Measurements from ENCODE around the gene MPP3. TPM values are rescaled to one million over a fixed set of nuclear protein-coding genes. Genes with fewer than 3 reads are reported as not detected.

MPP3 gene
- total RNA-seq, 1 donor from 2014 or later = 4.1 TPM

DNA sequence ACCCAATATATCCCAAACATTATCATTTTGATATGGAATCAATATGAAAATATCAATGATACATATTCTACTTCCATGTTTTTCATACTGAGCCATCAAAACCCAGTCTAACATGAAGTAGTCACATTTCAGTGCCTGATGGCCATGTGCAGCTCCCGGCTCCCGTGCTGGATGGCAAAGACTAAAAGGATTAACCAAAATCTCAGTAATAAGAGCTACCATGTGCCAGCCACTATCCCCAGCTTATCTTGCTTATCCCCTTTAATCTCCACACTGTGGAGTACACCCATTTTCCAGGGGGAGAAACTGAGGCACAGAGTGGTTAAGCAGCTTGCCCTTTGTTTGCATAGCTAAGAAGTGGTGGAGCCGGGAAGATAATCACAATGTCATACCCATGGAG, 23.2 kb upstream of the MPP3 start:
- H3K36me3 ChIP-seq (ENCODE audit: control insufficient read depth, insufficient read depth, low read length) = no peaks in the 10 kb centered on the region
- TF ChIP-seq, protein P1, sequence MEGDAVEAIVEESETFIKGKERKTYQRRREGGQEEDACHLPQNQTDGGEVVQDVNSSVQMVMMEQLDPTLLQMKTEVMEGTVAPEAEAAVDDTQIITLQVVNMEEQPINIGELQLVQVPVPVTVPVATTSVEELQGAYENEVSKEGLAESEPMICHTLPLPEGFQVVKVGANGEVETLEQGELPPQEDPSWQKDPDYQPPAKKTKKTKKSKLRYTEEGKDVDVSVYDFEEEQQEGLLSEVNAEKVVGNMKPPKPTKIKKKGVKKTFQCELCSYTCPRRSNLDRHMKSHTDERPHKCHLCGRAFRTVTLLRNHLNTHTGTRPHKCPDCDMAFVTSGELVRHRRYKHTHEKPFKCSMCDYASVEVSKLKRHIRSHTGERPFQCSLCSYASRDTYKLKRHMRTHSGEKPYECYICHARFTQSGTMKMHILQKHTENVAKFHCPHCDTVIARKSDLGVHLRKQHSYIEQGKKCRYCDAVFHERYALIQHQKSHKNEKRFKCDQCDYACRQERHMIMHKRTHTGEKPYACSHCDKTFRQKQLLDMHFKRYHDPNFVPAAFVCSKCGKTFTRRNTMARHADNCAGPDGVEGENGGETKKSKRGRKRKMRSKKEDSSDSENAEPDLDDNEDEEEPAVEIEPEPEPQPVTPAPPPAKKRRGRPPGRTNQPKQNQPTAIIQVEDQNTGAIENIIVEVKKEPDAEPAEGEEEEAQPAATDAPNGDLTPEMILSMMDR (IDR thresholded peaks at IDR 0.05; ENCODE audit: insufficient read depth, low read length, poor library complexity, severe bottlenecking) = no peak
- no peak for DNase-seq (ENCODE audit: low read depth)
- H3K27me3 ChIP-seq (ENCODE audit: control insufficient read depth, insufficient read depth, low read length) = peaks cover 38% of the 10 kb centered on the region
- no peak overlapping the region for H3K4me3 ChIP-seq (ENCODE audit: low read depth, low read length)

DNA sequence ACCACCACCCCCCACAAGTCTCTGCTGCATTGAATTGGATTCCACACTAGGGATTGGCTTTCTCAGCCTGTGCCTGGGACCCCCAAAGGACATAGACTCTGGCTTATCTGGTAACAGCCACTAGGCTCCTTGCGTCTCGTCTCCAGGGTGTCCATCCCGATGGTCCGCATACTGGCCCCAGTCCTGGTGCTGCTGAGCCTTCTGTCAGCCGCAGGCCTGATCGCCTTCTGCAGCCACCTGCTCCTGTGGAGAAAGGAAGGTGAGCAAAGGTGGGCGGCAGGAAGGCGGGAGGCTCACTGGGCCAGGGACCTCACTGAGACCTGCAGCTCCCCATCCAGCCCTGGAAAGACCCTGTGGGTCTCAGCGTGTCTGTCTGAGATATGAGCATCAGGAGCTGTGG, 22.1 kb upstream of the MPP3 start:
- Histone ChIP-seq H3K27me3 (ENCODE audit: control insufficient read depth, insufficient read depth, low read length) (peaks cover 38% of the 10 kb centered on the region), H3K4me3 (ENCODE audit: low read depth, low read length) (no peak overlapping the region), H3K36me3 (ENCODE audit: control insufficient read depth, insufficient read depth, low read length) (no peaks in the 10 kb centered on the region)
- no peak for DNase-seq (ENCODE audit: low read depth)
- TF ChIP-seq, protein P1 (IDR thresholded peaks at IDR 0.05; ENCODE audit: insufficient read depth, low read length, poor library complexity, severe bottlenecking) = no peak

DNA sequence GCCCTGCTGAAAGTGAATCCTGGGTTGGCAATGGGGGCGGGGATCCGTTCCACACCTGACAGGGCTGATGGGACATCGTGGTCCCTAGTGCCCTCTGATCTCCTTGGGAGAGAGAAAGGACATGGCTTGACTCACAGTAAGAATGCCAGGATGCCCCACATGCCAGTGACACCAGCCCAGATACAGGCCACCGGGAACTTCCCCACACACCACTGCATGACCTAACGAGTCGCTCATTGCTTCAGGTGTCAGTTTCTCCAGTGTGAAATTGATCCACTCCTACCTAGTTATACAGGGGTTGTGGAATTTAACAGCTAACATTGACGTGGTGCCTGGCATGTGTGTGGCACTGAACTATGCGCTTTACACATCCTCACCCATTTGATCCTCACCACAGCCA, 21.6 kb upstream of the MPP3 start:
- TF ChIP-seq, protein P1 (IDR thresholded peaks at IDR 0.05; ENCODE audit: insufficient read depth, low read length, poor library complexity, severe bottlenecking) = no peak
- H3K4me3 ChIP-seq (ENCODE audit: low read depth, low read length) = no peak overlapping the region
- peaks cover 36% of the 10 kb centered on the region for H3K27me3 ChIP-seq (ENCODE audit: control insufficient read depth, insufficient read depth, low read length)
- H3K36me3 ChIP-seq (ENCODE audit: control insufficient read depth, insufficient read depth, low read length) = no peaks in the 10 kb centered on the region
- DNase-seq (ENCODE audit: low read depth) = no peak

DNA sequence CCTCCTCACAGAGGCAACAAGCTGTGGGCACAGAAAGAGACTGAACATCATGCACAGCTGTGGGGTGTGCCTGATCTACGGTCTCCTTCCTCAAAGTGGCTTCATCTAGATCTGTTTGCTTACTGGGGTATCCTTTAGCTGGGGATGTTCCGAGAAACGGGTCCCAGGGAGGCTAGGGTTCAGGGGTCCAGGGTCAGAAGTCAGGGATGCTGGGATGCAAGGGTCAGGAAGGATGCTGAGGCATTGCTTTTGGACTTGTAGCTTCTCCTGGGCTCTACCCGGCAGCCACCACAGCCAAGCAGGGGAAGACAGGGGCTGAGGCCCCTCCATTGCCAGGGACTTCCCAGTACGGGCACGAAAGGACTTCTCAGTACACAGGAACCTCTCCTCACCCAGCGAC, 20.6 kb upstream of the MPP3 start:
- TF ChIP-seq, protein P1 (IDR thresholded peaks at IDR 0.05; ENCODE audit: insufficient read depth, low read length, poor library complexity, severe bottlenecking) = no peak
- H3K27me3 ChIP-seq (ENCODE audit: control insufficient read depth, insufficient read depth, low read length) = peaks cover 36% of the 10 kb centered on the region
- DNase-seq (ENCODE audit: low read depth) = no peak
- H3K36me3 ChIP-seq (ENCODE audit: control insufficient read depth, insufficient read depth, low read length) = no peaks in the 10 kb centered on the region
- H3K4me3 ChIP-seq (ENCODE audit: low read depth, low read length) = no peak overlapping the region

DNA sequence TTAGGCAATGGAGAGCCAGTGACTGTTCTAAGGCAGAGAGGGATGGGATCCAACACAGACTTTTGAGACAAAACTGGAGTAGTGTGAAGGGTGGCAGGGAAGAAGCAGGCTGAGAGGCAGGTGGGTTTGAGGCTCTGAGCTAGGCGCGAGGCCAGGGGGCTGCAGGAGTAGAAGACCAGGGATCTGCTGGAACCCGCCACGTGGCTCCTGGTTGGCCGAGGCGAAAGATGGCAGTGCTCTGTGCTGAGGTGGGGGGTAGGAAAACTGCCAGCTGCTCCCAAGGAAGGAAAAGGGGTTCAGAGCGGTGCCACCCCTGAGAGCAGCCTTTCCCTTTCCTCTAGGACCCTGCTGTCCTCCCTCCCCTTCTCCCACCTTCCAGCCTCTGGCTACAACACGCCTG, 19.6 kb upstream of the MPP3 start:
- TF ChIP-seq, protein P1 (IDR thresholded peaks at IDR 0.05; ENCODE audit: insufficient read depth, low read length, poor library complexity, severe bottlenecking) = no peak
- Histone ChIP-seq H3K4me3 (ENCODE audit: low read depth, low read length) (no peak overlapping the region), H3K36me3 (ENCODE audit: control insufficient read depth, insufficient read depth, low read length) (no peaks in the 10 kb centered on the region), H3K27me3 (ENCODE audit: control insufficient read depth, insufficient read depth, low read length) (peaks cover 31% of the 10 kb centered on the region)
- no peak for DNase-seq (ENCODE audit: low read depth)

DNA sequence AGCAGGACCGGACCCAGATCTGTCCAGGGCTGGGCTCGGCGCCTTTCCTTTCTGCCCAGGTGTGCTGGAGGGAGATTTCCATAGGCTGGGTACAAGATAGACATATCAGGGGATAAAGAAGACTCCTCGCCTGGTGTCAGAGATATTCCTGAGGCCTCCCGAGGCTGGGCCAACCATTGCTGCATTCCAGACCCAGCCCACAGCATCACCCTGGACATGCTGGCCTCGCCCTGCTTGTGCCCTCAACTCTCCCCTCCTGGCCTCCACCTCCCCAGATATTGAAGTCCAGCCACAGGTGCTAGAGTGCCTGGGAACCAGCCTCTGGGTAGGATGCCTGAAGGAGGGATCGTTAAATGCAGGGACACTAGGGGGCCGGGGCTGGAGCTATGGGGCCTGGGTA, 16.2 kb upstream of the MPP3 start:
- Histone ChIP-seq H3K4me3 (ENCODE audit: low read depth, low read length) (no peak overlapping the region), H3K36me3 (ENCODE audit: control insufficient read depth, insufficient read depth, low read length) (no peaks in the 10 kb centered on the region), H3K27me3 (ENCODE audit: control insufficient read depth, insufficient read depth, low read length) (peaks cover 17% of the 10 kb centered on the region)
- TF ChIP-seq, protein P1 (IDR thresholded peaks at IDR 0.05; ENCODE audit: insufficient read depth, low read length, poor library complexity, severe bottlenecking) = no peak
- no peak for DNase-seq (ENCODE audit: low read depth)

Data from kidney epithelial cell (primary cell).